ENCODE results near the gene ZNF384. TPM values are rescaled to one million over a fixed set of nuclear protein-coding genes. Genes with fewer than 3 reads are reported as not detected.

The ZNF384 gene
- total RNA-seq, 2 experiments from 2014 or later, result 61.4 to 79.0 TPM

DNA sequence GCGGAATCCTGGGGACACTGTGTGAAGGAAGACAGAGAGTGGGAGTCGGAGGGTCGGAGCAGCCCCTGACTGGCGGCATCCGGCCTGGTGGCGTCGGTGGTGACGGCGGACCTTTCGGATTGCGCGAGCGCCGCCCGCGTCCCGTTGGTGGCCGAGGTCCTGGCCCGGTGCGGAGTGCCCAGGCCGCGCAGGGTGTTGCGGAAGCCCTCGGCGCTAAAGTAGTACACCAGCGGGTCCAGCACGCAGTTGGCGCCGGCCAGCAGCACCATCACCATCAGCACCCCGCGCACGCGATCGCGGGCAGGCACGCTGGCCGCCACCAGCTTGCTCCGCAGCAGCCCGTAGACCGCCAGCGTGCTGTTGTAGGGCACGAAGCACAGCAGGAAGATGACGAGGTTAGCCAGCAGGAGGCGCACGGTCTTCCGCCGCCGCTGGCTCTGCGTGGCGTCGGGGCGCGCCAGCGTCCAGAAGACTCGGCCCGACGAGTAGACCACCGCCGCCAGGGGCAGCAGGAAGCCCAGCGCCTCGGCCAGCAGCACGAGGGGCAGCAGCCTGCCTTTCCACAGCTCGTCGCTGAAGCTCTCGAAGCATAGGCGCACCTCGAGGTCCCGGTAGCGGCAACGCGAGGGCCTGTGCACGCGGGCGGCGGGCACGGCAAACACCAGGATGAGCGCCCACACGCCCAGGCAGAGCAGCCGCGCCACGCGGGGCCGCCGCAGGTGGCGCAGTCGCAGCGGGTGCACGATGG lies 68.9 kb downstream of the ZNF384 start:
- H3K27ac Mint-ChIP-seq, result peak overlapping the region; percentile 73
- H3K4me3 Mint-ChIP-seq, result peak overlapping the region; percentile 67
- POLR2A ChIA-PET, result interaction anchor here (0.5 to 1.2 kb wide), 2 partner anchors 10 to 249 kb away, joined by 3 to 4 read pairs; no protein-coding TSS in a partner anchor
- intact Hi-C loops (cut with DNase I, micrococcal nuclease), result loop anchor here in 1 of 2 experiments (1.0 kb wide), 2 partner anchors 159 to 205 kb away; no protein-coding TSS in a partner anchor
- CTCF ChIA-PET, result interaction anchor here (0.6 to 5.5 kb wide), 24 partner anchors 8 to 271 kb away, joined by 3 to 41 read pairs (median 4); partner anchors contain the start of genes ACRBP, CDCA3 and TAPBPL
- DNase-seq, result peak; percentile 82
- no peaks in the 10 kb centered on the region for H3K9me3 Mint-ChIP-seq (ENCODE audit: low read depth)
- H3K36me3 Mint-ChIP-seq (ENCODE audit: low read depth), result peaks cover 6% of the 10 kb centered on the region
- H3K27me3 Mint-ChIP-seq, result no peaks in the 10 kb centered on the region
- ATAC-seq, result peak; percentile 82
- H3K4me1 Mint-ChIP-seq, result peaks cover 8% of the 10 kb centered on the region

DNA sequence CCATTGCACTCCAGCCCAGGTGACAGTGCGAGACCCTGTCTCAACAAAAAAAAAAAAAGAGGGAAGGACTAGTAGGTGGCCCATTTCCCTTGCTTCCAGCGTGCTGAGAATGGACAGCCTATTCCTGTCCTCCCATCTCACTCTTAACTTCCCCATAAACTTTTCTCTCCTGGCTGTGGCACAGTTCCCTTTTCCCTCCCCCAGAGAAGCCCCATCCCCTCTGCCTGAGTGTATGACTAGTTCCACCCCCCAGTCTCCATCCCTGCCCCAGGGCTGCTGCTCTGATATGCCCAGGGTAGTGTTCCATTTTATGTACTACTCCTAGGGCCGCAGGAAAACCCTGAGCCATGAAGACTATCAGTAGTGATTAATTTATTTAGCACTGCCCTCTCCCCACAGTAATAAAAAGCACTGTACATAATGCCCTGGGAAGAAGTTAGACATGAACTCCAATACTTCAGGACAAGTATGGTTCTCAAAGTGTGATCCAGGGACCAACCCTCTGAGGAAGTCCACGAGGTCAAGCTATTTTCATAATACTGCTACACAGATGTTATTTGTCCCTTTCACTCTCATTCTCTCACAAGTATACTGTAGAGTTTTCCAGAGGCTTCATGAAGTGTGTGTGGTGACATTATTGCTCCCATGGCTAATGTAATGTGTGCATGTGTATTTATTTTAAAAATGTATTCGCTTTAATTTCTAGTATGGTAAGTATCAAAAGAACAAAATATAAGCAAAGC lies 70.5 kb downstream of the ZNF384 start:
- no peak overlapping the region for H3K27ac Mint-ChIP-seq
- intact Hi-C loops (cut with DNase I, micrococcal nuclease), result loop anchor here in 1 of 2 experiments (5.0 kb wide), 1 partner anchor 159 kb away; no protein-coding TSS in a partner anchor
- DNase-seq, result no peak
- H3K4me3 Mint-ChIP-seq, result no peak overlapping the region
- H3K36me3 Mint-ChIP-seq (ENCODE audit: low read depth), result peaks cover 6% of the 10 kb centered on the region
- H3K4me1 Mint-ChIP-seq, result peaks cover 13% of the 10 kb centered on the region
- CTCF ChIA-PET, result interaction anchor here (0.7 to 5.5 kb wide), 13 partner anchors 9 to 182 kb away, joined by 3 to 41 read pairs (median 5); partner anchors contain the start of gene ZNF384
- no peaks in the 10 kb centered on the region for H3K27me3 Mint-ChIP-seq
- ATAC-seq, result no peak
- H3K9me3 Mint-ChIP-seq (ENCODE audit: low read depth), result no peaks in the 10 kb centered on the region
- POLR2A ChIA-PET, result no interaction called here

Other genes starting within 250 kb of the ZNF384 start
- gene CD27, start 244.4 kb downstream of the ZNF384 start, total RNA-seq, result 100 to 1,000 TPM in 1 of 2 experiments, 10 to 100 TPM in 1; 85.4 to 116 TPM
- gene TAPBPL, start 237.3 kb downstream of the ZNF384 start, total RNA-seq, result 10 to 100 TPM; 27.4 to 40.8 TPM
- 10 to 100 TPM; 34.5 to 52.3 TPM for gene VAMP1, start 218.7 kb downstream of the ZNF384 start, total RNA-seq
- gene MRPL51, start 196.1 kb downstream of the ZNF384 start, total RNA-seq, result 100 to 1,000 TPM; 232 to 275 TPM
- 100 to 1,000 TPM; 199 to 210 TPM for gene NCAPD2, start 195.3 kb downstream of the ZNF384 start, total RNA-seq
- gene GAPDH, start 154.9 kb downstream of the ZNF384 start, total RNA-seq, result 1,000 to 10,000 TPM; 7,289 to 9,770 TPM
- gene IFFO1, start 133.3 kb downstream of the ZNF384 start, total RNA-seq, result 1 to 10 TPM; 8.1 to 8.4 TPM
- 10 to 100 TPM; 93.2 to 97.1 TPM for gene NOP2, start 121.1 kb downstream of the ZNF384 start, total RNA-seq
- 100 to 1,000 TPM; 279 to 322 TPM for gene CHD4, start 82.0 kb downstream of the ZNF384 start, total RNA-seq
- 1 to 10 TPM; 3.5 TPM for gene LPAR5, start 53.4 kb downstream of the ZNF384 start, total RNA-seq
- 1 to 10 TPM; 1.7 to 3.3 TPM for gene ACRBP, start 41.9 kb downstream of the ZNF384 start, total RNA-seq
- gene ING4, start 26.3 kb downstream of the ZNF384 start, total RNA-seq, result 10 to 100 TPM; 14.9 to 17.6 TPM
- under 1 TPM; 0.32 to 0.93 TPM for gene PIANP, start 11.4 kb upstream of the ZNF384 start, total RNA-seq
- 10 to 100 TPM; 38.3 to 41.6 TPM for gene COPS7A, start 34.7 kb upstream of the ZNF384 start, total RNA-seq
- 100 to 1,000 TPM; 142 to 144 TPM for gene MLF2, start 63.8 kb upstream of the ZNF384 start, total RNA-seq
- gene PTMS, start 77.0 kb upstream of the ZNF384 start, total RNA-seq, result 100 to 1,000 TPM in 1 of 2 experiments, 10 to 100 TPM in 1; 62.2 to 105 TPM
- 10 to 100 TPM; 88.2 to 93.9 TPM for gene LAG3, start 83.1 kb upstream of the ZNF384 start, total RNA-seq
- 100 to 1,000 TPM; 206 to 211 TPM for gene CD4, start 100.2 kb upstream of the ZNF384 start, total RNA-seq
- under 1 TPM; 0.11 to 0.26 TPM for gene GPR162, start 132.4 kb upstream of the ZNF384 start, total RNA-seq
- gene P3H3, start 139.0 kb upstream of the ZNF384 start, total RNA-seq, result 1 to 10 TPM in 1 of 2 experiments, under 1 TPM in 1; 0.86 to 1.3 TPM
- gene GNB3, start 151.6 kb upstream of the ZNF384 start, total RNA-seq, result under 1 TPM; 0.66 to 0.76 TPM
- 10 to 100 TPM; 87.8 to 99.7 TPM for gene CDCA3, start 161.9 kb upstream of the ZNF384 start, total RNA-seq
- 100 to 1,000 TPM; 128 to 132 TPM for gene USP5, start 162.8 kb upstream of the ZNF384 start, total RNA-seq
- gene TPI1, start 178.2 kb upstream of the ZNF384 start, total RNA-seq, result 1,000 to 10,000 TPM; 1,824 to 2,753 TPM
- gene SPSB2, start 183.9 kb upstream of the ZNF384 start, total RNA-seq, result 1 to 10 TPM; 1.7 to 2.2 TPM
- gene LRRC23, start 215.4 kb upstream of the ZNF384 start, total RNA-seq, result 1 to 10 TPM; 6.4 to 7.0 TPM
- 100 to 1,000 TPM; 301 to 317 TPM for gene ENO2, start 225.2 kb upstream of the ZNF384 start, total RNA-seq
- gene ATN1, start 238.6 kb upstream of the ZNF384 start, total RNA-seq, result 10 to 100 TPM; 32.2 to 32.4 TPM